ENCODE measurements around the gene TNNI3K.

The TNNI3K gene

DNA sequence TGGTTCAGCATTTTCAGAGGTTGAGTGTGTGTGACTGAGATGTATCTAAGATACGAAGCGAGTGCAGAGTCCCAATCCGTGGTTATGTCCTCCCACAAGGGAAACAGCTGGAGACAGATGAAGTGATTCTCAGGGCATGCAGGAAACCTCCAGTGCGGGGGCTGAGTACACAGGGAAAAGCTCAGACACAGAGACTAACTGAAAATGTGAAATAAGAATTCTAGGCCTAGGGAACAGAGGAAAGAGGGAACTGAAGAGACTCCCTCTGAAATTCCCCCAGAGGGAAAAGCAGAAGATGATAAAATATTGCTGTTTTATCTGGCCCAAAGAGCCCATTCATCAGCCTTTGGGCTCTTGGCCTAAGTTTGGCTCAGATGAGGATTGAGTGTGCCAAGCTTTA, 160.4 kb downstream of the TNNI3K start:
- no peak for DNase-seq

DNA sequence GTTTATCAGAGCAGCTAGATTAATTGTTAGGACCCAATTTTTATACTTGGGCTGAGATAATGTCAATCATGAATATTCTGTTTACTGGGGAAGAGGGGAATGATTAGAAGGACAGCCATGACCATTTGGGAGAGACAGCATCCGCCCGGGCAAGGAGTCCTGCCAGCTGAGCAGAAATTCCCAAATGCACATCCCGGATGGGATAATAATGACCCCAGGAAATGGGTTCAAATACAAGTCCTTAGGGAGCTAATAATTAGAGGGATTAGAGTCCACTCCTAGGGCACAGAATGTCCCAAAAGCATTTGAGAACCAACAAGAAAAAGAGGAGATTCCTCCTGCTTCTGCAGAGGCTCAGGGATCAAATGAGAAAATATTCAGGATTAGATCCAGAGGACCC, 161.3 kb downstream of the TNNI3K start:
- DNase-seq, result no peak

DNA sequence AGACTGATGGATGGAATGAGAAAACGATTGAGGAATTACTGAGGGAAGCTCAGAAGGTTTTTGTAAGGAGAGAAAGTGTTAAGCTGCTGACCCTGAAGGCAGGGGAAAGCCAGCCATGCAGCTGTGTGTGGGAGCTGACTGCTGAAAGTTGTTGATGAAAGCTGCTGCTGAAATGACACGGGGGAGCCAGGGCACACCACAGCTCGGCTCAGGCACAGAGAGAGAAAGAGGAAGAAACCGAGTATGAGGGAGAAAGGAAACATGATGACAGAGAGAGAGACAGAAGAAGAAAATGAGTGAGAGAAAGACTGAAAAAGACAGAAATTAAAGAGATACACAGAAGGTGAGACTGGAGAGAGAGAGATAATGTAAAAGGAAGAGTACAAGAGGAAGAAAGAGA, 161.7 kb downstream of the TNNI3K start:
- no peak for DNase-seq

DNA sequence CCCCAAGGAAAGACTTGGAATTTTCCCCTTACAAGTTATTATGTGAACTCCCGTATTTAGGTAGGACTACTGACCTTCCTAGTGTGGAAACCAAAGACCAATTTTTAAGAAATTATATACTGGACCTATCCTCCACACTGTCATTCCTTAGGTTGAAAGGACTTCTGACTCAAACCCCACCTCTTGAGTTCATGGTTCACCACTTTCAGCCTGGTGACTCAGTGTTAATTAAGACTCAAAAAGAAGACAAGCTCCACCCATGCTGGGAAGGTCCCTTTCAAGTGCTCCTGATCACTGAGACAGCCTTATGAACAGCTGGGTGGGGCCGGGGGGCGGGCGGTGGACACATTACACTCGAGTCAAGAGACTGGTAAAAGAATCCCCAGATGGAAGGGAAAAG, 164.1 kb downstream of the TNNI3K start:
- no peak for DNase-seq

DNA sequence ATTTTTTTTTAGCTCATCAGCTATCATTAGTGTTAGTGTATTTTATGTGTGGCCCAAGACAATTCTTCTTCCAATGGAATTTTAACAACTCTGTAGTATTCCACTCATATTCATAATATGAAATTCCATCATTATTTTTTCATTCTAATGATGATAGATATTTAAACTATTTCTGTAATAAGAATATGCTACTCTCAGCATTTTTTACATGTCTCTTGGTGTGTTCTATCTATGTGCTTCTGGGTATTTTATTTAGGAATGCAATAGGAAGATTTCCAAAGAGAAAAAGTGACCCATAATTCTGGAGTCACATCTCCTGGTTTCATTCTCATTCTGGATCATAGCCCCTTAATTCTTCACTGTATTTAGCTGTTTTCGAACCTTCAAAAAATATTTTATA, 167.7 kb downstream of the TNNI3K start:
- DNase-seq, result no peak

DNA sequence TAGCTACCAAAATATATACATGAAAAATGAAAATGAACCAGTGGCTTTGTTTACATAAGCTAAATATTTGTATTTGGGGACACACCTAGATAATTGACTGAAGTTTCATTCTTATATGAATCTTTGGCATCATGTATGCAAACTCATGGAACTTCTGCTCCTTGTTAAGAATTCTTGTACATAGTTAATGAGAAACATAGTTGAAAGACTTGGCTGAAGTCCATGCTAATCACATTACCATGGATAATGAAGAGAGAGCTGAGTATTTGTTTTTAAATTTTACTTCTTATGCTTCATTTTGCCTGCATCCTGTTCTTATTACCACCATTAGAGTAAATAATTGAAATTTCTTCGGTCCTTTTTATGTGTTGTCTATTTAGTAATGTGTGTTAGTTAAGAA, 168.4 kb downstream of the TNNI3K start:
- no peak for DNase-seq

DNA sequence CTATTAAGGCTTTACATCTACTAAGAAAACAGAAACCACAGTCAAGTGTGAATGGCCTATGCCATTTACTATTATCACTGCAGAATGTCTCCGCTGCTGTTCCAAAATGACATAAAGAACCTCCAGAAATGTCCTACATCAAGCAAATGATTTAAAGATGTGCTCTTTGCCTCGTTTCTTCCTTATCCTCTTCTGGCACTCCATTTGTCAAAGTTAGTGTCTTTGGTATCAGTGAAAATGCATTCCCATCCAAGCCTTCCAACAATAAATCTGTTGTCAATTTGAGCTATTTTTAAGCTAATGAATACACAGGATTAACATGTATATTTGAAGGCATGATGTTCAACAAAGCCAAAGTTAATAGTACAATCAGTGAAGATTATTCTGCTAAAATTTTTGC, 171.6 kb downstream of the TNNI3K start:
- no peak for DNase-seq

DNA sequence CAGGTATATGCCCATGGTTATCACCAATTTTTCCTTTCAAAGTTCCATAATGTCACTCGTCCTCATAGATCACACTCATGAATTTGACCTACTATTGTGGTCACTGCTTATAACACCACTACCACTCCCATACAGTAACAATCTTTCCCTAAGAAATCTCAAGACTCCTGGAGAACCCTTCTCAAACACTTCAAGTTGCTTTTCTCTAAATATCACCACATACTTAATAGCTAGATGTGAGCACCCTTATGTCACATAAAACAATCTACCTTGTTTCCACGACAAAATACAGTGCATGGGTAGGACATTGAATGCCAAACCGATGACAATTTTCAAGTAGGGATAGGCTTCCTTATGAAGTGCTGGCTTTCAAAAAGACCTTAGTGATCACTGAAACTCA, 172.7 kb downstream of the TNNI3K start:
- no peak for DNase-seq

DNA sequence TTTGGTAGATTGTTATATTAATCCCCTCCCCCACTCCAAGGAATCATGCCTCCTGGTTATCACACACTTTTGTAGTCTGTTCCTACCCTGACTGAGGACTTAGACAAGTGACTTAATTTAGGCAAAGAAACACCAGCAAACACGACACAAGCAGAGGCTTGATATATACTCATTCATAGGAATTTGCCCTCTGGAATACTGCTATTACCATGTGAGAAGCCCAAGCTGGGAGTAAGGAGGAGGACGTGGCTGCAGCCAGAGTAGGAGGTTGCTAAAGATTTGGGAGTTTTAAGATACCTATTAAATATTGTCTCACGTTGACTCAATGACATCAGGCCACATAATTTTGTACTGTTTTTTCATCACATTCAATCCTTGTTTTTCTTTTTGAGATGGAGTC, 177.1 kb downstream of the TNNI3K start:
- no peak for DNase-seq

DNA sequence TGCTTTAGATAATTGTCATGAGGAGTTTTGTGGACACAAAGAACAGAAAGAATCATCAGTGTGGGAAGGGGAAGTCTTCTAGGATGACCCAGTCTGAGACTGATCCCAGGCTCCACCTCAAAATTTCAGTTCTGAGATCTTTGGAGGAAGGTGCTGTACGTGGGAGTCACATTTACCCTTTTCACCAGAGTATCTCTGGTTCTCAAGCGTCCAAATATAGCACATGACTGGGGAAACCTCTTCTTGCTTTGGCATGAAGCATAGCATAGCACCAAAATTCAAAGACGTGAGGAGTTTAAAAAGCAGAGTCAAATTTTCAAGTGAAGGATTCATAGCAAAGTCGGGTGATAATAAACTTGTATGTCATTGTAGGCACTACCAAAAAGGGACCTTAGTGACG, 180.7 kb downstream of the TNNI3K start:
- no peak for DNase-seq

DNA sequence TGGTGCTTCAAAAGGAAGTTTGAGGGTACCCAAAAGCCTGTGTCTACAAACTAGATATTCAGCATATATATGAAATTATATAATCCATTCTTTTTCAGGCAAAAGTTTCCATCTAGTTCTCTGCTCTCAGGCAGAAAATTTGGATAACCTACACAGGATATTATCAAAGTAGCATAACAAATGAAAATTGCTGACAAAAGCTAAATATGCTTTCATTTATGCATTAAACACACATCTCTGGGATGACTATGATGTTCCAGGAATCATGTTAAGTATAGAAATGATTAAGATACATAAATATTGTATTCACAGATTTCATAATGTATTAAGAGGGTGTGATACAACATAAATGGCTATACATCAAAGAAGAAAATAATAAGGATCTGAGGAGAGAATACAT, 184.4 kb downstream of the TNNI3K start:
- no peak for DNase-seq

DNA sequence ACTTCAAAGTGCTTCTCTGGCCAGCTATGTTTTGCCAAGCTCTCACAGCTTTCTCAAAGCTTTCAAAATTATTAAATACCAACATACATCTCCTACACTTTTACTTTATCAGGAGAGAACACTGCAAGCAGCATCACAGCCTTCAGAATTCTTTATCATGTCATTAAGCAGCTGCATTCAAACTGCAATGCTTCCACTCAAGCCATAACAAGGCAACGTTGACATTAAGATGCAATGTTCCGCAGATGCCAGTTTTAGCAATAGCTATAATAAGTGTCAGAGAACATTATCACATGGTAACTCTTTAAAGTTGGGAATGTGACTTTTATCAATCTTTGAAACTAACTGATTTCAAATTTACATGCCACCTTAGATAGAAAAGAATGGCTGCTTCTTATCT, 185.3 kb downstream of the TNNI3K start:
- DNase-seq, result no peak

DNA sequence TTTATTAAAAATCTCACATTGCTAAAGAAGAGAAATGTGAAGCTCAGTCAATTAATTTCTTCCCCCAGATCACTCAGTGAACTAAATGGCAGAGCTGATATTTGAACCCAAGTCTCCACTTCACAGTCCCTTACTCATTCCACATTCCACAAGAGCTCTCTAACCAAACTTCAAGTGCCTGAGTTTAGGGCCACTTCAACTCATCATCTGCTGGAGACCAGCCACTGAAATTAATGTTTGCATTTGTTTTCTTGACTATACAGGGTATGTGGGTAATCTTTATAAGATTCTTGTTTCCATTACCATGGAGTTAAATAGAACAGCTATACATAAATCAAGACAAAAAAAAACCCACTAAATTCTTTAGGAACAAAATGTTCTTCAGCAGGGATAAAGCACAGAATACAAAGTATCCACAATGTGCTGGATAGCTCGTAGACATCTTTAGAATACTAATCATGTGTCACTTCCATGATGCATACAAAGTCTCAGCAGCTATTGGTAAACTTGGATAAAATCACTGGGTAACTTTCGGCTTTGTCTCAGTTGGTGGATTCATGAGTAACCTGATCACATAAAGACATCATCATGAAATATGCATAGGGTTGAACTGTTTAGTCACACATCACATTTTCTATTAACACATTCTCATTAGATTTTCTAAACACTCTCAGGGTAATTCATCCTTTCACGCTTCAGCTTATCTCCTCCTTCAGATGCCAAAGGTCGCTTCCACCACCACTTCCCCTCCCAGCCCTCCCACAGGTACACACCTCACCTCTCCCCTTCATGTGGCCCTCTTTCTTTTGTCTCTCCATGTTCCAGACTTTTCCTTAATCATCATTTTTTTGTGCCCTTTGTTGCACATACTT, 187.5 kb downstream of the TNNI3K start:
- DNase-seq, result no peak

DNA sequence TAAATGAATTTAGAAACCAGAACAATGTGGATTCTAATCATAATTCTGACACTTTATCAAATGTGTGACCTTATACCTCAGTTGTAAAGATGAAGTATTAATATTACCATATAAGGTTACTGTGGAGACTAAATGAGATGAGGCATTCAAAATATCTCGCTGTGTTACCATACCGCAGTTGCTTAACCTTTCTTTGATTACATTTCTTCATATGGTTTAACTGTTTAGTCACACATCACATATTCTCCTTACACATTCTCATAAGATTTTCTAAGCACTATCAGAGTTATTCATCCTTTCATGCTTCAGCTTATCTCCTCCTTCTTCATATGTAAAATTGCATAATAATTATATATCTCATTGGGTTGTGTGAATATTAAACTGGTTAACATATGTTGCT, 188.3 kb downstream of the TNNI3K start:
- DNase-seq, result no peak

DNA sequence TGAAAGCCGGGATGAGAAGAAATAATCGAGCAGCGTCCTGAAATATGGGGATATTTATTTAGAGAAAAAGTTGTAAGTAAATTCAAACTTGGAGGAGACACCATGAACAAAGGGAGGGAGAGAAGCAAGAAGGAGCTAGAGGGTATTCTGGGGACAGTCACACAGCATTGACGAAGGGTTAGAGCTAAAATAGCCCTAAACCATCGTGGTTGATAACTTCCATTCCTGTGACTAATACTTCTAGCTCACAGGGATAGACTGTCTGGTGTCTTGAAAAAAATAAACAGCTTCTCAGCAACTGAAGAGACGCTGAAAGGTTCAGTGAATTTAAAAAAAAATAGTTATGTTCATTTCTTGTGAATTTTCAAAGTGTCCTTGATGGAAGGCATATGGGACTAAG, 190.5 kb downstream of the TNNI3K start:
- no peak for DNase-seq

DNA sequence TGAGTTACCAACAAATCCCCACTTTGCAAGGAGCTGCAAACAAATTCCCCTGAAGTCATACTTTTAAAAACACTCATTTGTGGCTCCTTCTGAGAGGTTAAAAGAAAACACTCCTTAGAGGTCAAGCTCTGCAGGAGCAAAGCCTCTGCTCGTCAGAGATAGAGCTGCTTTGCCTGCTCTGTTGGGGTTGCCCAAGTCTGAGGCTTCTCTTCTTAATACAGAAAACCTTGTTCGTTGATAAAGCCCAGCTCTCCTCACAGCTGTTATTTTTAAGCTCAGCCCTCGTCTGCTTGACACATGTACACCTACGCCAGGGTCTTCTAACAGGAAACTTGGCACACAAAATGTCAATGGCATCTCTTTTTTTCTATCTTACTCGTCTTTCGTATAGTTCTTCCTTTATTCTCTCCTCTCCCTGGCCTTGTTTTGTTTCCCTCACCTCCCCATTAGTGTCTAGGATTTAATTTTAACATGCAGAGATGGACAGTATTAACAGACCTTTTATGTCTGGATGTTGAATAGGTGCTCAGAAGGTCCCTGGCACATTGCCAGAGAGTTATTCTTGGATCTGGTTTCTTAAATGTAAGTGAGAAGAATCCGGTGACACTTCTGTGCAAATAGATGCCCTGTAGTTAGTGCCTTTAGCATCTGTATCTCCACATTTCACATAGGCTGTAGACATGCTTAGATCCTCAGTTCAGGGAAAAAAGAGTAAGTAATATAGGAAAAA, 191.2 kb downstream of the TNNI3K start:
- DNase-seq, result peak; percentile 37

DNA sequence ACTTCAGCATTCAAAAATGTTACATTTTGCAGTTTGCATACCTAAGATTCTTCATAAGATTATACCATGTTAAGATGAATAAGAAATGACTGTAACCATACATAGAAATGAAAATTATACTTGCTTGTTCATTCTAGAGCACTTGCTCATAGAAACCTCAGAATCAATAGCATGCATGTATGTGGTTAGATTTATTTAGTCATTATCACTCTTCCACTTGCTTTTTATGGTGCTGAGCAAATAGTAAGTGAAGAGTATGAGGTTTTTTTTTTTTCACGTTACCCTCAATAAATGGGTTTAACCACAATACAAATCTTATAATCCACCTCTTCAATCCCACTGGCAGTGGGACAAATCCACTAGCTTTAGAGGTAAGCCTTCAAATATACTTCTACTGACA, 192.5 kb downstream of the TNNI3K start:
- no peak for DNase-seq

DNA sequence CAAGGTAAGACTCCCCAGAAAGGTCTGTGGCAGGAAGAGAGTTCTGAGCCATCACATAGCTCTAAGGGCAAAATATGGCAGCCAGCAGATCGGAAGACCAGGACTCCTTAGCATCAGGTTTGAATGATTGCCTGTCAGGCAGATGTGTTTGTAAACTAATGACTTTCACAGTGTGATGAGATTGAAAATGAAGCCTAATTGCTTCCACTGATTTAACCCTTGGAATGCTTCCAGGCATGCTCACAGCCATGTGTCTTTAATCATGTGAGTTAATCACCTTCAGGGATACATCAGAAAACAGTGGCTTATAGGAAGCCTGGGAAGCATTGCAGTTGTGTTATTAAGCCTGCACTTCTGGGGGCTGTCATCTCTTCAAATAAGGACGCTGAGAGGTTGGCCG, 194.4 kb downstream of the TNNI3K start:
- peak; percentile 81 for DNase-seq

DNA sequence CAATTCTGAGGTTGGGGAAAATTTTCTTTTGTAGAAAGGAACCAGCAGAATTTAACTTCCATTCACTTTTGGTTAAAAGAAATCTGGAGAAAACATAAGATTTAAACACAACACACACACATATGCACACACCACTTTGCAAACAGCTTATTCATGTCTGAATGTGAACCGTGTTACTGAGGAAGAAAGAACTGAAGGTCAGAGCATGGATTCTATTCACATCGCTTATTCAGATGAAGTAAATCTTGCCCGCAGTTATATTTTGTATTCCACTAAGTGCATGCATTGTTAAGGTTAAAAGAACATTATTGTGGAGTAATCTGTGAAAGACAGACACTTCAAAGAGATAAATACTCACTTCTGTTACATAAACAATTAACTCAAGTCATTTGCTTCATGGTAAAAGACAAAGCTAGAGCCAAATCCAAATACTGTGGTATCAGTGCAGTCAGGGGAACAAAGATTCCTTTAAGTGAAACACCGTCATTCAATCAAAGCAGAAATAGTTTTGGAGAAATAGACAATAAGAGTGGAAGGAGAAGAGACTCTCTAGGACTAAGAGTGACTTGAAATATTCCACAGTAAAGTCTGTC, 195.3 kb downstream of the TNNI3K start:
- DNase-seq, result no peak

DNA sequence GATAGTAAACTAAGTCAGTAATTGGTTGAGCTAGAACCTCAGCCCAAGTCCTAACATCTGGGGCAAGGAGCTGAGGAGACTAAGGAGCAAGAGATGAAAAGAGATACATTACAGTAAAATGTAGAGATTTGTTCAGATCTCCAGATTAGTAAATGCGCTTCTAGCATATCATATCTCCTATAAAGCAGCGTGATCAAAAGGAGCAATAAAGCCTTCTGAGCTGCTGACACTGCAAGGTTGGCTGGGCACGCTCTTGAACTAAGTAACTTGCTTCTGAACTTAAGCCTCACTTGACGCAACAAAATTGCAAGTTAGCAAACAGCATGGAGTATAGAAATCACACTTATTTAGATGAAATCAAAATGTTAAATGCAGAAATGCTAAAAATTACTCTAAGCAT, 196.3 kb downstream of the TNNI3K start:
- no peak for DNase-seq

DNA sequence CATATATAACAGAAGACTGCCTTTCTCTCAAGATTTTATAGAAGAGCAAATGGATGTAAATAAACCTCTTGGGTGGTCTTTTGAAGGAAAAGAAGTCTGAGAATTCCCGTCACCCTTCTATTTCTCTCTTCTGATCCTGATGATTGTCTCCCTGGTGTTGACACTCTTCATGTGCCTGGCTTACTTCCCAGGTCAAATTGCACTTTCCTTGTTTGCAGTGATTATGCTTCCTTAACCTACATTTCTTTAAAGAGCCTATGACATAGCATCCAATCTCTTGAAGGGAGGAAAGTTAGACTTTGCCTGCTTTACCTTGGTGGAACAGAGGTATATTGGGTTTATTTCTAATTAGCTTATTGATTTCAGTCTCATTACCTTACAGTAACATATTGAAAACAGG, 197.1 kb downstream of the TNNI3K start:
- DNase-seq, result no peak

DNA sequence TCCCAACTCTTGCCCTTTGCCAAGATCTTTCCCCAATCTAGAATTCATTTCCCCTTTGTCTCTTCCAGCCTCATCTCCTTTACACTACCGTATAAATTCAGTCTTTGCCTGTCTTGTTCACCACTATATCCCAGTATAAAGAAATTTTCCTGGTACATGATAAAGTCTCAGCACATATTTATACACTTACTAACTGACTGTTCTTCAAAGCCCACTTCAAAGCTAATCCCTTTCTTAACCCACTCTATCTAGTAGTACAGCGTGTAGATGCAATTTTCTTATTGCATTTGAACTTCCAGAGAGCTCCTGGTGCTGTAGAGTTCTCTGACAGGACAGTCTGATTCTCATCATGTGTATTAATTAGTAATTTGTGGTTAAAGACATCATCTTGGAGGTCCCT, 199.1 kb downstream of the TNNI3K start:
- no peak for DNase-seq

DNA sequence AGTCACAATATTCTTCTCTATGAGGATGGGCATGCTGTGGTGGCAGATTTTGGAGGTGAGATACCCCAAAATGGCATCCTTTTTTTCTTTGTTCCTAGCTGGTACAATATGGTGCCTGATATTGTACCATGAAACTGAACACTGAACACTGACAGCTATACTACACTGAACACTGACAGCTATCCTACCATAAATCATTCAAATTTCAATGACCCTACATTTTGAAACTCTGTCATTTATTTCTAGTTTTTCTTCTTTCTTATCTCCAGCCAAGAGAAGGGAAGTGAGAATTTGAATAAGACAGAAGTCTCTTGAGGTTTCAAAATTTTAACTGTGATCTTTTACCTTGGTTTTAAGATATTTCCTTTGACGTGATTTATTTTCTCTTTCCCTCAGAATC, 200.9 kb downstream of the TNNI3K start:
- DNase-seq, result no peak

DNA sequence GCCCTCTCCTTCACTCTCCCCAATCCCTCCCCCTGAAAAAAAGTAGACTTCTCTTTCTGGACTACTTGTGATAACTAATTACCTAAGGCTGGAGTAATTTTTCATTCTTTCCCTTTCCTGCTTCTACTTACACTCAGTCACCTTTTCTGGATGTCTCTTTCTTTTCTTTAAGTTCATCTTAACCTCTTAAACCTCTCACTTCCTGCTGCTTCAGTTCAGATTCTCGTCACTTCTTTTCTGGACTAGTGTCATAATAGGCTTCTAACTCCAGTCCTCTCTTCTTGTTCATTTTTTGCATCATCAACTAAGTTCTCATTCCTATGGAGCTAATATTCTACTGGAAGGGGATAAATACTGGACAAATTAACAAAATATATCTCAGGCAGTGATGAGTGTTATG, 201.8 kb downstream of the TNNI3K start:
- DNase-seq, result no peak

Data from NCI-H2171 (cell line).